ENCODE measurements around the gene SPRING1. TPM values are rescaled to one million over a fixed set of nuclear protein-coding genes. Genes with fewer than 3 reads are reported as not detected.

The SPRING1 gene
- total and polyA plus RNA-seq, 2 of the 13 experiments (the other 11 are each of a cell fraction or from before 2014, with no cell fraction given) = 20.0 to 51.8 TPM

DNA sequence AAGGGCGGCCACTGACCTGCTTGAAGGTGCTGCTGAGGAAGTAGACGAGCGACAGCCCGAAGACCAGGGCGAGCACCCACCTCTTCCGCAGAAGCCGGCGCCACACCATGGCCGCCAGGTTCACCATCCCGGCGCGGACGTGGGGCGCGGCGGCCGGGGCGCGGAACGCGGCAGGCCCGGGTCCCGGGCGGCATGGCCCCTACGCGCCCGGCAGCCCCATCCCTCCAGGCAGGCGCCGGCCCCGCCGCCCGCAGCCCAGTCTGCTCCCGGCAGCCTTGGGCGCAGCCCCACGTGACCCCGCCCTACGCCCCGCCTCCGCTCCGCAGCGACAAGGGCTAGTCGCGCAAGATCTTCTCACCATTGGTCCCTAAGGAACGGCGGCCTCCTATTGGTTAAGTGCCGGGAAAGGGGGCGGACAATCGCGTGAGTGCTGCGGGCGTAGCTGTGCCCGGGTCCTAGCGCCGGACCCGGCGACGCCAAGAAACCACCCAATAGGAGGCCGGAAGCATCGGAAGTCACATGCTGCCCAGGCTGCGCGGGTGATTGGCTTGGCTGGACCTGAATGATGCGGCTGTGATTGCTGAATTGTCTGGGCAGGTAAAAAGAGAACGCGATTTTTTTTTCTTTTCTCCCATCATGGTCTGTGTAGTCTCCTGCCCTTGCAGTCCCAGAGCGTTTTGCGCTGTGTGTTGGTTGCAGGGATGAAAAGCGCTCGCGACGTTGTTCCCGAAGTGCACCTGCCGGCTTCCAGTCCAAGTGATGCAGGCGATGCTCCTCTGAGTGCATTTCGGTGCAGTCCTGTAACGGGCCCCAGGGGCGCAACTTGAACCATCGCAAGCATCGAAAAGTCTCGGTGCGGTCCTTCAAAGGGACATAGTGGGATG, at the start of gene SPRING1, which contains the start of gene RNFT2 (continued):
- TF ChIP-seq ZNF143 (CRISPR knock-in tag; IDR thresholded peaks at IDR 0.05) = peak; percentile 79
- TF ChIP-seq ERF (CRISPR knock-in tag; IDR thresholded peaks at IDR 0.05) = peak; percentile 84
- TF ChIP-seq, protein P1, sequence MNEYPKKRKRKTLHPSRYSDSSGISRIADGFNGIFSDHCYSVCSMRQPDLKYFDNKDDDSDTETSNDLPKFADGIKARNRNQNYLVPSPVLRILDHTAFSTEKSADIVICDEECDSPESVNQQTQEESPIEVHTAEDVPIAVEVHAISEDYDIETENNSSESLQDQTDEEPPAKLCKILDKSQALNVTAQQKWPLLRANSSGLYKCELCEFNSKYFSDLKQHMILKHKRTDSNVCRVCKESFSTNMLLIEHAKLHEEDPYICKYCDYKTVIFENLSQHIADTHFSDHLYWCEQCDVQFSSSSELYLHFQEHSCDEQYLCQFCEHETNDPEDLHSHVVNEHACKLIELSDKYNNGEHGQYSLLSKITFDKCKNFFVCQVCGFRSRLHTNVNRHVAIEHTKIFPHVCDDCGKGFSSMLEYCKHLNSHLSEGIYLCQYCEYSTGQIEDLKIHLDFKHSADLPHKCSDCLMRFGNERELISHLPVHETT (CRISPR knock-in tag; conservative IDR thresholded peaks at IDR 0.05) = no peak
- no peak for TF ChIP-seq CHD4 (IDR thresholded peaks at IDR 0.05; ENCODE audit: borderline replicate concordance, low read length)
- no peak for TF ChIP-seq HMGA1 (CRISPR knock-in tag; conservative IDR thresholded peaks at IDR 0.05)
- TF ChIP-seq ARNTL (CRISPR knock-in tag; IDR thresholded peaks at IDR 0.05) = peak; percentile 96
- TF ChIP-seq TBL1XR1 (IDR thresholded peaks at IDR 0.05; ENCODE audit: borderline replicate concordance, low read length, partially characterized antibody) = no peak
- TF ChIP-seq, protein P2, sequence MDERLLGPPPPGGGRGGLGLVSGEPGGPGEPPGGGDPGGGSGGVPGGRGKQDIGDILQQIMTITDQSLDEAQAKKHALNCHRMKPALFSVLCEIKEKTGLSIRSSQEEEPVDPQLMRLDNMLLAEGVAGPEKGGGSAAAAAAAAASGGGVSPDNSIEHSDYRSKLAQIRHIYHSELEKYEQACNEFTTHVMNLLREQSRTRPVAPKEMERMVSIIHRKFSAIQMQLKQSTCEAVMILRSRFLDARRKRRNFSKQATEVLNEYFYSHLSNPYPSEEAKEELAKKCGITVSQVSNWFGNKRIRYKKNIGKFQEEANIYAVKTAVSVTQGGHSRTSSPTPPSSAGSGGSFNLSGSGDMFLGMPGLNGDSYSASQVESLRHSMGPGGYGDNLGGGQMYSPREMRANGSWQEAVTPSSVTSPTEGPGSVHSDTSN (CRISPR knock-in tag; IDR thresholded peaks at IDR 0.05) = no peak
- no peak for TF ChIP-seq ZNF367 (CRISPR knock-in tag; IDR thresholded peaks at IDR 0.05; ENCODE audit: borderline replicate concordance)
- TF ChIP-seq ZNF629 (CRISPR knock-in tag; conservative IDR thresholded peaks at IDR 0.05) = no peak
- no peak for TF ChIP-seq ZFP41 (CRISPR knock-in tag; IDR thresholded peaks at IDR 0.05; ENCODE audit: borderline replicate concordance)
- TF ChIP-seq ZNF879 (CRISPR knock-in tag; IDR thresholded peaks at IDR 0.05) = no peak
- TF ChIP-seq SETDB1 (CRISPR knock-in tag; IDR thresholded peaks at IDR 0.05; ENCODE audit: borderline replicate concordance) = no peak
- no peak for TF ChIP-seq FOXK2 (IDR thresholded peaks at IDR 0.05)
- TF ChIP-seq IRX3 (CRISPR knock-in tag; IDR thresholded peaks at IDR 0.05; ENCODE audit: borderline replicate concordance, low read depth) = no peak
- TF ChIP-seq CHD2 (IDR thresholded peaks at IDR 0.05; ENCODE audit: low read depth, low read length) = no peak
- TF ChIP-seq FOSL1 (CRISPR knock-in tag; IDR thresholded peaks at IDR 0.05; ENCODE audit: borderline replicate concordance) = no peak
- TF ChIP-seq ZNF329 (CRISPR knock-in tag; IDR thresholded peaks at IDR 0.05; ENCODE audit: low read depth) = 0 out of 2 replicates have a peak, but pooled peaks have one; percentile 27
- TF ChIP-seq, protein P3, sequence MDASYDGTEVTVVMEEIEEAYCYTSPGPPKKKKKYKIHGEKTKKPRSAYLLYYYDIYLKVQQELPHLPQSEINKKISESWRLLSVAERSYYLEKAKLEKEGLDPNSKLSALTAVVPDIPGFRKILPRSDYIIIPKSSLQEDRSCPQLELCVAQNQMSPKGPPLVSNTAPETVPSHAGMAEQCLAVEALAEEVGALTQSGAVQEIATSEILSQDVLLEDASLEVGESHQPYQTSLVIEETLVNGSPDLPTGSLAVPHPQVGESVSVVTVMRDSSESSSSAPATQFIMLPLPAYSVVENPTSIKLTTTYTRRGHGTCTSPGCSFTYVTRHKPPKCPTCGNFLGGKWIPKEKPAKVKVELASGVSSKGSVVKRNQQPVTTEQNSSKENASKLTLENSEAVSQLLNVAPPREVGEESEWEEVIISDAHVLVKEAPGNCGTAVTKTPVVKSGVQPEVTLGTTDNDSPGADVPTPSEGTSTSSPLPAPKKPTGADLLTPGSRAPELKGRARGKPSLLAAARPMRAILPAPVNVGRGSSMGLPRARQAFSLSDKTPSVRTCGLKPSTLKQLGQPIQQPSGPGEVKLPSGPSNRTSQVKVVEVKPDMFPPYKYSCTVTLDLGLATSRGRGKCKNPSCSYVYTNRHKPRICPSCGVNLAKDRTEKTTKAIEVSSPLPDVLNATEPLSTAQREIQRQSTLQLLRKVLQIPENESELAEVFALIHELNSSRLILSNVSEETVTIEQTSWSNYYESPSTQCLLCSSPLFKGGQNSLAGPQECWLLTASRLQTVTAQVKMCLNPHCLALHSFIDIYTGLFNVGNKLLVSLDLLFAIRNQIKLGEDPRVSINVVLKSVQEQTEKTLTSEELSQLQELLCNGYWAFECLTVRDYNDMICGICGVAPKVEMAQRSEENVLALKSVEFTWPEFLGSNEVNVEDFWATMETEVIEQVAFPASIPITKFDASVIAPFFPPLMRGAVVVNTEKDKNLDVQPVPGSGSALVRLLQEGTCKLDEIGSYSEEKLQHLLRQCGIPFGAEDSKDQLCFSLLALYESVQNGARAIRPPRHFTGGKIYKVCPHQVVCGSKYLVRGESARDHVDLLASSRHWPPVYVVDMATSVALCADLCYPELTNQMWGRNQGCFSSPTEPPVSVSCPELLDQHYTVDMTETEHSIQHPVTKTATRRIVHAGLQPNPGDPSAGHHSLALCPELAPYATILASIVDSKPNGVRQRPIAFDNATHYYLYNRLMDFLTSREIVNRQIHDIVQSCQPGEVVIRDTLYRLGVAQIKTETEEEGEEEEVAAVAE (CRISPR knock-in tag; IDR thresholded peaks at IDR 0.05; ENCODE audit: borderline replicate concordance) = peak; percentile 24; the same call in 1 of the 2 replicates
- TF ChIP-seq, protein P4, sequence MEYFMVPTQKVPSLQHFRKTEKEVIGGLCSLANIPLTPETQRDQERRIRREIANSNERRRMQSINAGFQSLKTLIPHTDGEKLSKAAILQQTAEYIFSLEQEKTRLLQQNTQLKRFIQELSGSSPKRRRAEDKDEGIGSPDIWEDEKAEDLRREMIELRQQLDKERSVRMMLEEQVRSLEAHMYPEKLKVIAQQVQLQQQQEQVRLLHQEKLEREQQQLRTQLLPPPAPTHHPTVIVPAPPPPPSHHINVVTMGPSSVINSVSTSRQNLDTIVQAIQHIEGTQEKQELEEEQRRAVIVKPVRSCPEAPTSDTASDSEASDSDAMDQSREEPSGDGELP (IDR thresholded peaks at IDR 0.05; ENCODE audit: borderline replicate concordance, low read depth) = no peak; the same call in 1 of the 2 replicates
- TF ChIP-seq NKX3-1 (CRISPR knock-in tag; IDR thresholded peaks at IDR 0.05) = no peak
- TF ChIP-seq ZNF317 (CRISPR knock-in tag; IDR thresholded peaks at IDR 0.05) = peak; percentile 23; the same call in 1 of the 2 replicates

Measured in HepG2 (cell line).